ENCODE data around the gene RNPS1. TPM values are rescaled to one million over a fixed set of nuclear protein-coding genes. Genes with fewer than 3 reads are reported as not detected.

Gene RNPS1
- total and polyA plus RNA-seq, 2 of the 4 experiments (the other 2 are of a cell fraction), result 57.5 to 192 TPM

DNA sequence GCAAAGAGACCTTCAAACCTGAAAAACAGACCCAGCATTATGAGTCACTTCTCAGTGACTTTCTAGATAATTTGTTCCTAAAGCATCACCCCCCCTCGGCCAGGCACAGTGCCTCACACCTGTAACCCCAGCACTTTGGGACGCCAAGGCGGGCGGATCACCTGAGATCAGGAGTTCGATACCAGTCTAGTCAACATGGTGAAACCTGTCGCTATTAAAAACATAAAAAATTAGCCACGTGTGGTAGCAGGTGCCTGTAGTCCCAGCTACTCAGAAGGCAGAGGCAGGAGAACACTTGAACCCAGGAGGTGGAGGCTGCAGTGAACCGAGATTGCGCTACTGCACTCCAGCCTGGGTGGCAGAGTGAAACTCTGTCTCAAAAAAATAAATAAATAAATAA, 24.3 kb upstream of the RNPS1 start:
- no peaks in the 10 kb centered on the region for H3K79me1 ChIP-seq (ENCODE audit: low read depth in 1 of 2, low read length in 2 of 2)
- no peak overlapping the region for H3K14ac ChIP-seq (replicated peaks; ENCODE audit: low read depth, low read length)
- H3K9ac ChIP-seq (ENCODE audit: low read depth, low read length), result no peak overlapping the region
- H2BK5ac ChIP-seq (ENCODE audit: low read depth, low read length, poor library complexity, severe bottlenecking), result no peak overlapping the region
- H3K4me1 ChIP-seq (ENCODE audit: control insufficient read depth, insufficient read depth, low read length), result no peaks in the 10 kb centered on the region
- no peak overlapping the region for H3K4me3 ChIP-seq (ENCODE audit: insufficient read depth, low read depth, low read length)
- H3K9me1 ChIP-seq (ENCODE audit: insufficient read depth, low read length), result no peaks in the 10 kb centered on the region
- no peak overlapping the region for H3K18ac ChIP-seq (ENCODE audit: low read depth, low read length)
- no peak overlapping the region for H3K27ac ChIP-seq (ENCODE audit: insufficient read depth, low read length)
- in situ Hi-C loops (cut with MboI; ENCODE audit: low sequenced_read_pairs), result no loop called here
- intact Hi-C loops (cut with micrococcal nuclease), result no loop called here
- H2AK5ac ChIP-seq (ENCODE audit: low read depth, low read length), result no peak overlapping the region
- no peaks in the 10 kb centered on the region for H3K9me3 ChIP-seq (ENCODE audit: control insufficient read depth, insufficient read depth, low read length)
- POLR2A ChIA-PET (ENCODE audit: unreplicated experiment), result no interaction called here
- no peak overlapping the region for H2BK120ac ChIP-seq (ENCODE audit: low read depth, low read length)
- DNase-seq (no peak), ATAC-seq (ENCODE audit: low read depth) (no peak)
- no peak overlapping the region for H2AK9ac ChIP-seq (replicated peaks; ENCODE audit: low read depth, low read length, poor library complexity)
- H4K5ac ChIP-seq (ENCODE audit: low read depth, low read length), result no peak overlapping the region
- TF ChIP-seq RAD21 (IDR thresholded peaks at IDR 0.05; ENCODE audit: low read length), result no peak
- TF ChIP-seq, protein P1, sequence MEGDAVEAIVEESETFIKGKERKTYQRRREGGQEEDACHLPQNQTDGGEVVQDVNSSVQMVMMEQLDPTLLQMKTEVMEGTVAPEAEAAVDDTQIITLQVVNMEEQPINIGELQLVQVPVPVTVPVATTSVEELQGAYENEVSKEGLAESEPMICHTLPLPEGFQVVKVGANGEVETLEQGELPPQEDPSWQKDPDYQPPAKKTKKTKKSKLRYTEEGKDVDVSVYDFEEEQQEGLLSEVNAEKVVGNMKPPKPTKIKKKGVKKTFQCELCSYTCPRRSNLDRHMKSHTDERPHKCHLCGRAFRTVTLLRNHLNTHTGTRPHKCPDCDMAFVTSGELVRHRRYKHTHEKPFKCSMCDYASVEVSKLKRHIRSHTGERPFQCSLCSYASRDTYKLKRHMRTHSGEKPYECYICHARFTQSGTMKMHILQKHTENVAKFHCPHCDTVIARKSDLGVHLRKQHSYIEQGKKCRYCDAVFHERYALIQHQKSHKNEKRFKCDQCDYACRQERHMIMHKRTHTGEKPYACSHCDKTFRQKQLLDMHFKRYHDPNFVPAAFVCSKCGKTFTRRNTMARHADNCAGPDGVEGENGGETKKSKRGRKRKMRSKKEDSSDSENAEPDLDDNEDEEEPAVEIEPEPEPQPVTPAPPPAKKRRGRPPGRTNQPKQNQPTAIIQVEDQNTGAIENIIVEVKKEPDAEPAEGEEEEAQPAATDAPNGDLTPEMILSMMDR (conservative IDR thresholded peaks at IDR 0.05; ENCODE audit: low read depth, low read length), result no peak
- no peak for TF ChIP-seq SMC3 (IDR thresholded peaks at IDR 0.05; ENCODE audit: low read depth, low read length)
- no peak for TF ChIP-seq CEBPB (IDR thresholded peaks at IDR 0.05; ENCODE audit: low read depth, low read length)
- TF ChIP-seq RFX5 (IDR thresholded peaks at IDR 0.05; ENCODE audit: low read depth, low read length), result no peak
- no peak for TF ChIP-seq RCOR1 (IDR thresholded peaks at IDR 0.05; ENCODE audit: insufficient replicate concordance, low read length)
- no peak overlapping the region for H3K4ac ChIP-seq (ENCODE audit: low read depth, low read length)
- CTCF ChIA-PET, result no interaction called here
- dilution Hi-C loops (cut with HindIII; ENCODE audit: low sequenced_read_pairs, unreplicated experiment), result no loop called here
- H4K8ac ChIP-seq (ENCODE audit: low read depth in 2 of 2, low read length in 2 of 2), result no peak overlapping the region
- no peak overlapping the region for H2BK15ac ChIP-seq (ENCODE audit: low read depth, low read length)
- no peak overlapping the region for H2BK20ac ChIP-seq (ENCODE audit: low read depth, low read length)
- no peaks in the 10 kb centered on the region for H3K36me3 ChIP-seq (ENCODE audit: control insufficient read depth, insufficient read depth, low read length)
- no peak overlapping the region for H4K91ac ChIP-seq (ENCODE audit: insufficient read depth, low read depth, low read length)
- H2AFZ ChIP-seq (replicated peaks; ENCODE audit: low read length, poor library complexity), result no peak overlapping the region
- H3K4me2 ChIP-seq (ENCODE audit: low read depth, low read length), result no peak overlapping the region
- H3K56ac ChIP-seq (ENCODE audit: extremely low read depth, insufficient read depth, low read length), result no peak overlapping the region
- no peak overlapping the region for H3K23ac ChIP-seq (ENCODE audit: low read depth, low read length)
- no peaks in the 10 kb centered on the region for H4K20me1 ChIP-seq (ENCODE audit: insufficient read depth, low read length)
- 40% methylated on average over 1 of the region's 9 CpGs; no CpG with 5 or more reads in 1 of the 2 experiments for WGBS, 2 experiments (ENCODE audit: extremely low coverage in 2 of 2, insufficient read length in 1 of 2)
- H3K27me3 ChIP-seq (ENCODE audit: control insufficient read depth, insufficient read depth, low read length), result peaks cover 14% of the 10 kb centered on the region
- no TSS peak for BruUV-seq (replicated peaks)

All from IMR-90 (cell line).